ENCODE measurements around the gene P2RX7. TPM values are rescaled to one million over a fixed set of nuclear protein-coding genes. Genes with fewer than 3 reads are reported as not detected.
"Not testable (repeated sequence)": the region's sequence is repeated elsewhere in the genome, so short reads cannot be mapped to it uniquely, and the experiment has no call there.

Gene P2RX7
- total and polyA plus RNA-seq, 5 donors from 2014 or later = 3.4 to 23.5 (median 6.2) TPM

GRCh38 chr12:121202407-121203355 lies 70.0 kb downstream of the P2RX7 start:
- Mint-ChIP-seq H3K36me3 (no peaks in the 10 kb centered on the region), H3K27ac (no peak overlapping the region), H3K4me3 (no peak overlapping the region), H3K4me1 (peaks cover 0 to 6% (median 2%) of the 10 kb centered on the region in 4 donors), H3K27me3 (peaks cover 25% of the 10 kb centered on the region), H3K9me3 (no peaks in the 10 kb centered on the region)
- no peaks in the 10 kb centered on the region for H3K4me1 ChIP-seq (ENCODE audit: control insufficient read depth, insufficient read depth, low read length, poor library complexity, severe bottlenecking)
- no peaks in the 10 kb centered on the region for H3K36me3 ChIP-seq (ENCODE audit: control insufficient read depth, insufficient read depth, low read length)
- H3K27me3 ChIP-seq (ENCODE audit: control insufficient read depth, insufficient read depth, low read length) = no peaks in the 10 kb centered on the region
- H3K9me3 ChIP-seq (ENCODE audit: control insufficient read depth in 2 of 2, low read length in 2 of 2) = no peaks in the 10 kb centered on the region
- no peak for DNase-seq
- no peak overlapping the region for H3K4me3 ChIP-seq (ENCODE audit: low read depth, low read length)
- H3K27ac ChIP-seq (ENCODE audit: insufficient read depth, low read length, poor library complexity, severe bottlenecking) = no peak overlapping the region
- no peak for ATAC-seq (ENCODE audit: low read depth in 2 of 2)

DNA sequence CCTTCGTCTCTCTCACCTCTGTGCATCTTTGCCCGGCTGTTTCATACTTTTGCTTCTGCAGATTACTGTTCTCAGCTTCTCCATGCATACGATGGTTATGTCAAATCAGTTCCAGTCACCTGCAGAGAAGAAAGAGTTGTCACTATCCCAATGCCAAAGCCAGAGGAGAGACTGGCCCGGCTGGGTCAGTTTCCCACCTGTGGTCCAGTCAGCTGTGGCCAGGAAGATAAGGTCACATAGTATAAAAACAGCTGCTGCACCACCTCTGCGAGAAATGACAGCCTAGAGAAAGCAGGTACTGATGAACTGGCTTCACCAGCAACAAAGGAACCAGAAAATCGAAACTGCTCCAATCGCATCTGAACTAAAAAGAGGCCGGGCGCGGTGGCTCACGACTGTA lies 70.8 kb downstream of the P2RX7 start:
- H3K36me3 Mint-ChIP-seq = no peaks in the 10 kb centered on the region
- no peak overlapping the region for H3K4me3 Mint-ChIP-seq
- H3K9me3 ChIP-seq (ENCODE audit: control insufficient read depth in 2 of 2, low read length in 2 of 2) = no peaks in the 10 kb centered on the region
- H3K27ac ChIP-seq (ENCODE audit: insufficient read depth, low read length, poor library complexity, severe bottlenecking) = no peak overlapping the region
- peaks cover 0 to 5% (median 2%) of the 10 kb centered on the region in 4 donors for H3K4me1 Mint-ChIP-seq
- no peak for ATAC-seq (ENCODE audit: low read depth in 2 of 2)
- no peaks in the 10 kb centered on the region for H3K4me1 ChIP-seq (ENCODE audit: control insufficient read depth, insufficient read depth, low read length, poor library complexity, severe bottlenecking)
- H3K27me3 Mint-ChIP-seq = peaks cover 19% of the 10 kb centered on the region
- no peak for DNase-seq
- no peaks in the 10 kb centered on the region for H3K27me3 ChIP-seq (ENCODE audit: control insufficient read depth, insufficient read depth, low read length)
- no peaks in the 10 kb centered on the region for H3K9me3 Mint-ChIP-seq
- H3K36me3 ChIP-seq (ENCODE audit: control insufficient read depth, insufficient read depth, low read length) = no peaks in the 10 kb centered on the region
- no peak overlapping the region for H3K27ac Mint-ChIP-seq
- H3K4me3 ChIP-seq (ENCODE audit: low read depth, low read length) = no peak overlapping the region

GRCh38 chr12:121205491-121205890 lies 72.8 kb downstream of the P2RX7 start:
- Histone ChIP-seq H3K4me1 (ENCODE audit: control insufficient read depth, insufficient read depth, low read length, poor library complexity, severe bottlenecking) (peaks cover 5% of the 10 kb centered on the region), H3K9me3 (ENCODE audit: control insufficient read depth in 2 of 2, low read length in 2 of 2) (no peaks in the 10 kb centered on the region), H3K36me3 (ENCODE audit: control insufficient read depth, insufficient read depth, low read length) (no peaks in the 10 kb centered on the region), H3K4me3 (ENCODE audit: low read depth, low read length) (no peak overlapping the region), H3K27me3 (ENCODE audit: control insufficient read depth, insufficient read depth, low read length) (no peaks in the 10 kb centered on the region), H3K27ac (ENCODE audit: insufficient read depth, low read length, poor library complexity, severe bottlenecking) (no peak overlapping the region)
- H3K4me1 Mint-ChIP-seq = peaks cover 2 to 5% (median 5%) of the 10 kb centered on the region in 4 donors
- peak overlapping the region in 1 of 4 donors; percentile 41 for H3K4me3 Mint-ChIP-seq
- H3K36me3 Mint-ChIP-seq = no peaks in the 10 kb centered on the region
- H3K27ac Mint-ChIP-seq = no peak overlapping the region
- H3K27me3 Mint-ChIP-seq = peaks cover 20% of the 10 kb centered on the region
- H3K9me3 Mint-ChIP-seq = no peaks in the 10 kb centered on the region
- ATAC-seq (ENCODE audit: low read depth in 2 of 2) (no peak), DNase-seq (no peak)

GRCh38 chr12:121208571-121208970 lies 75.9 kb downstream of the P2RX7 start:
- not testable (repeated sequence) for DNase-seq; H3K27me3 Mint-ChIP-seq; H3K4me3 ChIP-seq (ENCODE audit: low read depth, low read length); H3K9me3 Mint-ChIP-seq; H3K36me3 Mint-ChIP-seq; H3K27ac ChIP-seq (ENCODE audit: insufficient read depth, low read length, poor library complexity, severe bottlenecking); H3K36me3 ChIP-seq (ENCODE audit: control insufficient read depth, insufficient read depth, low read length); ATAC-seq (ENCODE audit: low read depth in 2 of 2); H3K27me3 ChIP-seq (ENCODE audit: control insufficient read depth, insufficient read depth, low read length); H3K9me3 ChIP-seq (ENCODE audit: control insufficient read depth in 2 of 2, low read length in 2 of 2)
- Mint-ChIP-seq H3K27ac (peak overlapping the region in 2 of 3 donors; percentile 47 to 51), H3K4me3 (peak overlapping the region; percentile 81 to 93 (median 85)), H3K4me1 (peaks cover 4 to 27% (median 13%) of the 10 kb centered on the region in 4 donors)
- H3K4me1 ChIP-seq (ENCODE audit: control insufficient read depth, insufficient read depth, low read length, poor library complexity, severe bottlenecking) = peaks cover 10% of the 10 kb centered on the region

DNA sequence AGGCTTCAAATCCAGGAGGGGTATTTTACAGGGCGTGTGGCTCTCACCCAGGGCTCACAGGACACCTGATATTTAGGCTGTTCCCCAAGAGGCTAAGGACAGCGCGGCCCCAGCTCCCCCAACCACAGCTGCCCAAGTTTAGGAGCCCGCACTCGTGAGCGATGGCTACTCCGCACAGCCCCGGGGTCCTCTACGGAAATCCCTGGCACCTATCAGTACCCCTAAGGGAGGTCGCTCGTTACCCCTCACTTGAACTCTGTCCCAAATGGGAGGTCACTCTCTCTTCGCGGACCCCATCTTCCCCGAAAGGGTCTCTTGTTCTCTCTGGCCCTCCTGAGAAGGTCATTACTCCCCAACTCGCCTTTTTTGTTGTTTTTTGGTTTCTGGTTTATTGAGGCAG lies 76.5 kb downstream of the P2RX7 start:
- Mint-ChIP-seq H3K9me3 (no peaks in the 10 kb centered on the region), H3K27ac (peak overlapping the region; percentile 63 to 97 (median 89)), H3K4me1 (peaks cover 6 to 29% (median 16%) of the 10 kb centered on the region in 4 donors), H3K36me3 (no peaks in the 10 kb centered on the region), H3K27me3 (peaks cover 8% of the 10 kb centered on the region), H3K4me3 (peak overlapping the region; percentile 81 to 93 (median 87))
- Histone ChIP-seq H3K9me3 (ENCODE audit: control insufficient read depth in 2 of 2, low read length in 2 of 2) (no peaks in the 10 kb centered on the region), H3K27me3 (ENCODE audit: control insufficient read depth, insufficient read depth, low read length) (no peaks in the 10 kb centered on the region), H3K4me3 (ENCODE audit: low read depth, low read length) (peak overlapping the region; percentile 30), H3K4me1 (ENCODE audit: control insufficient read depth, insufficient read depth, low read length, poor library complexity, severe bottlenecking) (peaks cover 16% of the 10 kb centered on the region), H3K36me3 (ENCODE audit: control insufficient read depth, insufficient read depth, low read length) (no peaks in the 10 kb centered on the region), H3K27ac (ENCODE audit: insufficient read depth, low read length, poor library complexity, severe bottlenecking) (peak overlapping the region; percentile 88)
- ATAC-seq (ENCODE audit: low read depth in 2 of 2) (no peak), DNase-seq (no peak)

GRCh38 chr12:121209624-121210572 lies 77.2 kb downstream of the P2RX7 start, which contains the start of gene P2RX4:
Gene P2RX4 (plus strand): TSS chr12:121210129. CDS start chr12:121210165, 36 bp downstream.
- Mint-ChIP-seq H3K9me3 (no peaks in the 10 kb centered on the region), H3K36me3 (no peaks in the 10 kb centered on the region), H3K4me3 (peak within 1 kb of the TSS; percentile 89 to 96 (median 92)), H3K27ac (peak within 1 kb of the TSS; percentile 97), H3K4me1 (peaks cover 10 to 33% (median 21%) of the 10 kb centered on the region in 4 donors), H3K27me3 (peaks cover 6% of the 10 kb centered on the region)
- H3K4me3 ChIP-seq (ENCODE audit: low read depth, low read length) = peak within 1 kb of the TSS; percentile 84
- DNase-seq (peak; percentile 79 to 89 (median 88)), ATAC-seq (ENCODE audit: low read depth in 2 of 2) (peak; percentile 85 to 87)
- peaks cover 23% of the 10 kb centered on the region for H3K4me1 ChIP-seq (ENCODE audit: control insufficient read depth, insufficient read depth, low read length, poor library complexity, severe bottlenecking)
- H3K27ac ChIP-seq (ENCODE audit: insufficient read depth, low read length, poor library complexity, severe bottlenecking) = peak within 1 kb of the TSS; percentile 88
- no peaks in the 10 kb centered on the region for H3K36me3 ChIP-seq (ENCODE audit: control insufficient read depth, insufficient read depth, low read length)
- no peaks in the 10 kb centered on the region for H3K27me3 ChIP-seq (ENCODE audit: control insufficient read depth, insufficient read depth, low read length)
- H3K9me3 ChIP-seq (ENCODE audit: control insufficient read depth in 2 of 2, low read length in 2 of 2) = no peaks in the 10 kb centered on the region

DNA sequence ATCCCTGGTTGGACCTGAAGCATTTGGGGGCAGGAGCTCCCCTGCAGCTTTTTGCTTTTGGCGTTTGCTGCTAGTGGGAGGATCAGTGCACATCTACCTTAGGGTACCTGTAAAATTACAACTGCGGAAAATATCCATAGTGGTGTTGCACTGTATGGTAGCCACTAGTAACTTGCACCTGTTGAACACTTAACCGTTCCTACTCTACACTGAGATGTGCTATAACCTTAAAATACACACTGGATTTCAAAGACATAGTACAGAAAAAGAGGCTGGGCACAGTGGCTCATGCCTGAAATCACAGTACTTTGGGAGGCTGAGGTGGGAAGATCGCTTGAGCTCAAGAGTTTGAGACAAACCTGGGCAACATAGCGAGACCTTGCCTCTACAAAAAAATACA lies 80.2 kb downstream of the P2RX7 start:
- no peak overlapping the region for H3K27ac ChIP-seq (ENCODE audit: insufficient read depth, low read length, poor library complexity, severe bottlenecking)
- H3K9me3 ChIP-seq (ENCODE audit: control insufficient read depth in 2 of 2, low read length in 2 of 2) = no peaks in the 10 kb centered on the region
- no peaks in the 10 kb centered on the region for H3K36me3 Mint-ChIP-seq
- H3K4me1 ChIP-seq (ENCODE audit: control insufficient read depth, insufficient read depth, low read length, poor library complexity, severe bottlenecking) = peaks cover 29% of the 10 kb centered on the region
- DNase-seq = no peak
- H3K36me3 ChIP-seq (ENCODE audit: control insufficient read depth, insufficient read depth, low read length) = peaks cover 12% of the 10 kb centered on the region
- no peak overlapping the region for H3K4me3 ChIP-seq (ENCODE audit: low read depth, low read length)
- H3K4me1 Mint-ChIP-seq = peaks cover 6 to 43% (median 26%) of the 10 kb centered on the region in 4 donors
- peaks cover 5% of the 10 kb centered on the region for H3K27me3 Mint-ChIP-seq
- peak overlapping the region in 1 of 3 donors; percentile 49 for H3K27ac Mint-ChIP-seq
- no peak for ATAC-seq (ENCODE audit: low read depth in 2 of 2)
- H3K9me3 Mint-ChIP-seq = no peaks in the 10 kb centered on the region
- H3K27me3 ChIP-seq (ENCODE audit: control insufficient read depth, insufficient read depth, low read length) = no peaks in the 10 kb centered on the region
- H3K4me3 Mint-ChIP-seq = peak overlapping the region in 3 of 4 donors; percentile 4 to 93 (median 58)
